Left colon (tissue), 2 donors: ENCODE measurements around the gene AP1AR. TPM values are rescaled to one million over a fixed set of nuclear protein-coding genes. Genes with fewer than 3 reads are reported as not detected.
A peak's percentile ranks its signal among the peaks of the same experiment; 100 is the strongest.
"Not testable (repeated sequence)": the region's sequence is repeated elsewhere in the genome, so short reads cannot be mapped to it uniquely, and the experiment has no call there.

Experiments used
- ATAC-seq: fragments of 200-7000 bp; cut with Tn5 transposase; one replicate; pipeline ENCODE4 v1.9.1; 2020; ENCODE audit warnings: mild to moderate bottlenecking, moderate library complexity
- DNase-seq, 2 donors: peaks; one replicate each; pipeline ENCODE4 v3.0.0-alpha.2; 2020
- intact Hi-C, 2 donors: fragments of 100-400 bp; cut with DNase I in 1 of 2; cut with micrococcal nuclease in 1 of 2; formaldehyde crosslinking; loops; one replicate each; pipeline versions ENCODE4 v1.11.2 to v1.14.0; 2022; cut with DNase I, micrococcal nuclease
- long read RNA-seq: library from polyadenylated mRNA; unstranded; transcript quantifications from one replicate; pipeline ENCODE4 v2.0.0, GENCODE V29; 2021
- total RNA-seq, 2 donors: library from RNA; stranded (reverse); fragmentation: NEBNext Ultra II Directional; extraction: Animal tissue kit (Norgen Biotek cat#: 25700); gene quantifications; one replicate each; pipeline ENCODE4 v1.2.1, GENCODE V29; 2021
- donor health status: DM: no; HTN: no; CAD: no.
- donor health status: DM: yes; HTN: yes; CAD: no.

AP1AR gene
- total RNA-seq, result 10 to 100 TPM; 35.2 to 43.8 TPM
- long read RNA-seq, transcript AP1AR-202 (9 exons, 2,337 nt), result minor isoform, 5 of 163 reads
- long read RNA-seq, transcript AP1AR-201 (10 exons, 2,902 nt), result major isoform, 132 of 163 reads
- long read RNA-seq, partial matches to known transcripts, result 0 of 163 reads
- long read RNA-seq, other reads (novel, unspliced or antisense), result 25 of 163 reads

GRCh38 chr4:112231779-112232713 is at the start of gene AP1AR:
AP1AR (plus strand) TSS chr4:112231787; CDS start chr4:112232092, 305 bp downstream.
- peak; percentile 88 to 89 for DNase-seq
- intact Hi-C loops, result loop anchor here in 1 of 2 donors (10.0 kb wide), 1 partner anchor 87 kb away; the partner anchor contains the start of gene FAM241A
- peak; percentile 62 for ATAC-seq

- ATAC-seq (no peak), DNase-seq (no peak)
- intact Hi-C loops, result no loop called here
Observed at GRCh38 chr4:112182604-112183003, 49.0 kb upstream of the AP1AR start.

GRCh38 chr4:112183252-112183651 is 48.3 kb upstream of the AP1AR start:
- no peak for ATAC-seq
- intact Hi-C loops, result no loop called here
- DNase-seq, result no peak

- ATAC-seq (no peak), DNase-seq (no peak)
- intact Hi-C loops, result no loop called here
Observed at GRCh38 chr4:112184438-112184837, 47.1 kb upstream of the AP1AR start.

GRCh38 chr4:112185334-112185733 is 46.3 kb upstream of the AP1AR start:
- no peak for DNase-seq
- intact Hi-C loops, result no loop called here
- no peak for ATAC-seq

- ATAC-seq (no peak), DNase-seq (no peak)
- intact Hi-C loops, result no loop called here
Observed at GRCh38 chr4:112185740-112186670, 45.6 kb upstream of the AP1AR start.

- DNase-seq, result no peak
- intact Hi-C loops, result no loop called here
- ATAC-seq, result peak; percentile 33
Observed at GRCh38 chr4:112189754-112190153, 41.8 kb upstream of the AP1AR start.

GRCh38 chr4:112190684-112191083 is 40.9 kb upstream of the AP1AR start:
- DNase-seq (no peak), ATAC-seq (no peak)
- intact Hi-C loops, result no loop called here

GRCh38 chr4:112196461-112196860 is 35.1 kb upstream of the AP1AR start:
- no peak for DNase-seq
- no peak for ATAC-seq
- intact Hi-C loops, result no loop called here

- DNase-seq (no peak), ATAC-seq (no peak)
- intact Hi-C loops, result no loop called here
Observed at GRCh38 chr4:112199041-112199440, 32.5 kb upstream of the AP1AR start.

GRCh38 chr4:112201915-112202505 is 29.6 kb upstream of the AP1AR start:
- intact Hi-C loops, result no loop called here
- no peak for DNase-seq
- no peak for ATAC-seq

- DNase-seq, result no peak
- intact Hi-C loops, result no loop called here
- no peak for ATAC-seq
Observed at GRCh38 chr4:112203593-112203992, 28.0 kb upstream of the AP1AR start.

- intact Hi-C loops, result no loop called here
- DNase-seq, result no peak
- ATAC-seq, result no peak
Observed at GRCh38 chr4:112206431-112206830, 25.2 kb upstream of the AP1AR start.

- intact Hi-C loops, DNase-seq, ATAC-seq: not testable (repeated sequence)
Observed at GRCh38 chr4:112208137-112209095, 23.2 kb upstream of the AP1AR start.

GRCh38 chr4:112210777-112211176 is 20.8 kb upstream of the AP1AR start:
- DNase-seq, result no peak
- no peak for ATAC-seq
- intact Hi-C loops, result no loop called here

GRCh38 chr4:112213091-112213490 is 18.5 kb upstream of the AP1AR start:
- intact Hi-C loops, result no loop called here
- ATAC-seq, result peak; percentile 96
- DNase-seq, result peak; percentile 53 to 59

GRCh38 chr4:112213856-112214255 is 17.7 kb upstream of the AP1AR start:
- DNase-seq, result no peak
- ATAC-seq, result no peak
- intact Hi-C loops, result no loop called here
